Fibroblast of villous mesenchyme (primary cell): ENCODE results near the gene USP3. TPM values are rescaled to one million over a fixed set of nuclear protein-coding genes. Genes with fewer than 3 reads are reported as not detected.
A peak's percentile ranks its signal among the peaks of the same experiment; 100 is the strongest.

Experiments
- DNase-seq: peaks from one replicate; pipeline ENCODE4 v3.0.0-alpha.2; 2010; ENCODE audit warnings: low read depth
- H3K4me3 ChIP-seq: 2 replicates; pipeline ENCODE4 v1.5.1; 2011; ENCODE audit warnings: low read depth, mild to moderate bottlenecking, low read length
- total RNA-seq: library from RNA; depleted of rRNA; stranded (reverse); fragments of >200 nt; gene quantifications from 2 replicates; pipeline ENCODE4 v1.2.3, GENCODE V29; 2012
- TF ChIP-seq, protein P1 (sequence below): IDR thresholded peaks from 2 replicates; pipeline ENCODE4 v1.5.1; 2012; ENCODE audit warnings: low read depth, mild to moderate bottlenecking, low read length; ENCODE audit not compliant: insufficient read depth

The USP3 gene
- total RNA-seq, 1 donor: 34.1 TPM

DNA sequence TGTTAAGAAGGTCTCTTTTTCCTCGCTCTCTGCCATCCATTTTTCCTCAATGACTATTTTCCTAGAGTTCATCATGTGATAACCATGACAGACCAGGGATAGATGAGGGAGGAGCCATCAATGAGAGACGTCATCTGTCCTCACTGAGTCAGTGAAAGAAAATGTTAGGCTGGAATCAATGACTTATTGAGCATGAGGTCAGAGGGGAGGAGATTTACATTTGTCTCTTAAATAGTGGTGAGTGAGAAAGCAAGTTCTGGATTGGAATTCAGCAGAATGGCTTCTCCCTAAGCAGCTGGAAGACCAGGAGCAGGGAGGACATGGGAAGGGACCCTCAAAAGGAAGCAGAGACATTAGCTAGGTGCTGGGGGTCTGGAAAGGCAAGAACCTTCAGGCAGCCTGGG, 28.2 kb upstream of the USP3 start:
- no peak overlapping the region for H3K4me3 ChIP-seq
- TF ChIP-seq, protein P1, sequence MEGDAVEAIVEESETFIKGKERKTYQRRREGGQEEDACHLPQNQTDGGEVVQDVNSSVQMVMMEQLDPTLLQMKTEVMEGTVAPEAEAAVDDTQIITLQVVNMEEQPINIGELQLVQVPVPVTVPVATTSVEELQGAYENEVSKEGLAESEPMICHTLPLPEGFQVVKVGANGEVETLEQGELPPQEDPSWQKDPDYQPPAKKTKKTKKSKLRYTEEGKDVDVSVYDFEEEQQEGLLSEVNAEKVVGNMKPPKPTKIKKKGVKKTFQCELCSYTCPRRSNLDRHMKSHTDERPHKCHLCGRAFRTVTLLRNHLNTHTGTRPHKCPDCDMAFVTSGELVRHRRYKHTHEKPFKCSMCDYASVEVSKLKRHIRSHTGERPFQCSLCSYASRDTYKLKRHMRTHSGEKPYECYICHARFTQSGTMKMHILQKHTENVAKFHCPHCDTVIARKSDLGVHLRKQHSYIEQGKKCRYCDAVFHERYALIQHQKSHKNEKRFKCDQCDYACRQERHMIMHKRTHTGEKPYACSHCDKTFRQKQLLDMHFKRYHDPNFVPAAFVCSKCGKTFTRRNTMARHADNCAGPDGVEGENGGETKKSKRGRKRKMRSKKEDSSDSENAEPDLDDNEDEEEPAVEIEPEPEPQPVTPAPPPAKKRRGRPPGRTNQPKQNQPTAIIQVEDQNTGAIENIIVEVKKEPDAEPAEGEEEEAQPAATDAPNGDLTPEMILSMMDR: no peak
- DNase-seq: peak; percentile 93

DNA sequence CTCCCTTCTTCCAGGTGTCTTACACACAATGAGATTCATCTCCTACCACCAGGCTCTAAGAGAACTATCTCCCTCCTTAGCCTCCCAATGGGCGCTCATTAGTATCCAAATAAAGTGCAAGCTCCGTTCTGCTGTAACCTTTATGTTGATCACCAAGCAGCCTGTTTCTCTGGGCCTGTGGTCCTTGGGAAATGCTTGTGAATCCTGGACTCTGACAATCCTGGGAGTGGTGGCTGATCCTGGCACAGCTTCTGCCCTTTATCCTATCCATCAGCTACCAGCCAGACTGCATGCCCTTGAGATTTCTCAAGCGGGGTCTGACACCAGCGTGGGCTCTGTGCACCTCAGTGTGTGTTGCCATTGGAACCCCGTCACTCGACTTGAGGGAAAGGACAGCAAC, 26.1 kb upstream of the USP3 start:
- TF ChIP-seq, protein P1: no peak
- DNase-seq: no peak
- H3K4me3 ChIP-seq: no peak overlapping the region

DNA sequence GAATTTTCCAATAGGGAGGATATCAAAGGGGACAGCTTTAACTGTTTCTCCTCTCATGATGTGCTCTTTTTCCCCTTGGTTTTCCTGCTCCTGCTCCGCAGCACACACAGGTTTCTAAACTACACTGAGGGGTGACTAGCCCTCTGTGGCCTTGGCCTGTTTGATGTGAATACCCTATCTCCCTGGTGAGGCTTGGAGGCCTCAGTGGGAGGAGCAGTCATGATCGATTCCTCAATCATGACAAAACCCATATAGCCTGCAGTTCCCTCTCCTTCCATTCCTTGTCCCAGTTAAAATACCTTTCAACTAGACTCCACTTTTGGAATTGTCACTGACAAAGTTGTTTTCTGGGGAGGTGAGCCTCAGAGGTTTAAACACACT, 24.0 kb upstream of the USP3 start:
- TF ChIP-seq, protein P1: no peak
- DNase-seq: no peak
- no peak overlapping the region for H3K4me3 ChIP-seq

DNA sequence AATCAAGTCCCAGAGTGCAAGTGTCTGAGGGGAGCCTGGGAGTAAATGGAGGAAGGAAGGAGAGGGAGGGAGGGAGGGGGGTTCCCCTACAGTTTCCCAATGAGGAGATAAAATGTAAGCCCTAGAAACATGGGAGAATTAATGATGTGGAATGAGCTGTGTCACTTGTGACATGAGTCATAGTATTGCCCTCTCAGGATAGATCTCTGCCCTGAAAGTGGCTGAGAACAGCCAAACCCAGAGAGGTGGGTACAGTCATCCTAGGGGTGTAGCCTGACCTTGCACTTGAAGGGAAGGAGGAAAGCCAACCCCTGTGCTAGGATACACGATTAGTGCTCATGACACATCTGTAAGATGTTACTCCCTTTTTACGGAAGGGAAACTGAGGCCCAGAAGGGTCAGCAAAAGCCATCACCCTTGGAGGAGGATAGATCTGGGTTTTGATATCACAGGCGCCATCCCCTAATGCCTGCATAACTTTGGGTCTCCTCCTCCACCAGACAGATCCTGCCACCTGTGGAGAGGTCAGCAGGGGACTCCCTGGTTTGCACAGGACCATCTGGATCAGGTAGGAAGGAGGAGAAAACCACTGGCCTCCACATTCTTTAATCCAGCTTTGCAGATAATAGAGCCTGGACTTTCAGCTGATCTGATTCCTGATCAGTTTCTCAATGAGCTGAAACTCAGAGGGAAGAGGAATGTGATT, 23.1 kb upstream of the USP3 start:
- H3K4me3 ChIP-seq: no peak overlapping the region
- DNase-seq: peak; percentile 32
- TF ChIP-seq, protein P1: no peak

DNA sequence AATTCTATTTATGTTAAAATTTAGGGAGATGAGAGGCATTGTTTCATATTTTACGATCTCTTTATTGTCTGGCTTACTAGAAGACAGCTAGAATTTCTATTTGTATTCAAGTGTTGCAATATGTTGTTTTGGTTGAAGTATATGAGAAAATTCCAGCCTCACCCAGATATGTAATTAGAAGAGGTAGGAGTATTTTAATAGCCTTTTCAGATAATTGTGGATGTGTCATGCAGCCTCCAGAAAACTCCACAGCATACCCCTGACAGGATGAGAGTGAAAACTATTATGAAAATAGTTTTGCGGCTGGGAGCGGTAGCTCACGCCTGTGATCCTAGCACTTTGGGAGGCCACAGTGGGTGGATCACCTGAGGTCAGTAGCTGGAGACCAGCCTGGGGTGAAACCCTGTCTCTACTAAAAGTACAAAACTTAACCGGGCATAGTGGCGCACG, 21.5 kb upstream of the USP3 start:
- peak; percentile 84 for DNase-seq
- no peak overlapping the region for H3K4me3 ChIP-seq
- TF ChIP-seq, protein P1: no peak

DNA sequence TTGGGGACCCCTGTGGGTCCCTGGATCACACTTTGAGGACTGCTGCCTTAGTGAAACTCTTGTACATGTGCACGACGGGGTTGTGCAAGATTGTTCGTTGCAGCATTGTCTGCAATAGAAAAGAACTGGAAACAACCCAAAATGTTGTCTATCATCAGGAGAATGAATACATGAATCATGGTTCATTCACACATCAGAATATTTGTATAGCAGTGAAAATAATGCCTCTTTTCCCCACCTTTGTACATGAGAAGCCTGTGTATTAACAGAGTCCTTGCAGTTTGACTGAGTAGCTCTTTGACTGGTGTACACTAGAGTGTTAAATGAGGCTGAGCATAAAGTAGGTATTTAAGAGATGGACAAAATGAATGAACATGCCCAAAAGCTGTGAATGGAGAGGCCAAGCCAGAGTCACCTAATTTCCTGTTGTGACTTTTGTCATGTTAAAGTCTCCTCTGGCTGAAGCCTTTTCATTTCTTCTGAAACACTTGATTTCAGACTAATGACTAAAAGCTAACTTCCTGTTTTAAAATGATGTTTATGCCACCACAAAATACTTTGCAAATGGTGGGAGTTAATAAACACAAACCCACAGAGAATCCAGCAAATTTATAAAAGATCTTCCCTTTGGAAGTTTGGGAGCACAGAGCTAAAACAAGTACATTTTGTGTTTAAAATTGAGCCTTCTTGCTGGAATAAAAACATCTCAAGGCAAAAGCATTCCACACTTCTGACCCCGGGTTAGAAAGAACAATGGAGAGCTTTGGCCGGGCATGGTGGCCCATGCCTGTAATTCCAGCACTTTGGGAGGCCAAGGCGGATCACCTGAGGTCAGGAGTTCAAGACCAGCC, 20.6 kb upstream of the USP3 start:
- no peak for DNase-seq
- TF ChIP-seq, protein P1: no peak
- no peak overlapping the region for H3K4me3 ChIP-seq
